Uterus (tissue), 4 donors: ENCODE measurements around the gene PPP1R14D. TPM values are rescaled to one million over a fixed set of nuclear protein-coding genes. Genes with fewer than 3 reads are reported as not detected.

ENCODE experiments used
- DNase-seq, 2 donors: peaks; one replicate each; pipeline ENCODE4 v3.0.0-alpha.2; 2019 to 2020
- H3K27ac ChIP-seq, 2 donors: fragments of 200-600 bp; sonication (generic); 1 replicate in 1 of 2; 2 replicates in 1 of 2; pipeline ENCODE4 v1.5.1; 2016 to 2018
- H3K27me3 ChIP-seq, 2 donors: fragments of 200-600 bp; sonication (generic); one replicate each; pipeline ENCODE4 v1.5.1; 2018 to 2019; ENCODE audit warnings: control low read depth in 1 of 2
- H3K36me3 ChIP-seq, 2 donors: fragments of 200-600 bp; sonication (generic); one replicate each; pipeline ENCODE4 v1.5.1; 2019; ENCODE audit warnings: control low read depth in 1 of 2
- H3K4me1 ChIP-seq, 2 donors: fragments of 200-600 bp; sonication (generic); one replicate each; pipeline ENCODE4 v1.5.1; 2018 to 2019; ENCODE audit warnings: control low read depth in 1 of 2
- H3K4me3 ChIP-seq, 2 donors: fragments of 200-600 bp; sonication (generic); 1 replicate in 1 of 2; 2 replicates in 1 of 2; pipeline ENCODE4 v1.5.1; 2018 to 2019; ENCODE audit warnings: mild to moderate bottlenecking in 1 of 2
- H3K9me3 ChIP-seq, 2 donors: fragments of 200-600 bp; sonication (generic); one replicate each; pipeline ENCODE4 v1.5.1; 2019; ENCODE audit warnings: control low read depth in 1 of 2
- POLR2A ChIP-seq, 2 donors: fragments of 450-650 bp; IDR thresholded peaks; one replicate each; pipeline ENCODE4 v1.6.1; 2016; ENCODE audit warnings: antibody characterized with exemption in 2 of 2, mild to moderate bottlenecking in 1 of 2, moderate library complexity in 1 of 2
- intact Hi-C: fragments of 100-400 bp; cut with DNase I; formaldehyde crosslinking; loops from one replicate; pipeline ENCODE4 v1.15.1; 2023; ENCODE audit warnings: low total_unique reads
- total RNA-seq, 4 donors: library from RNA; depleted of rRNA in 3 of 4; stranded (reverse); fragments of >200 nt in 3 of 4; gene quantifications; one replicate each; pipeline versions ENCODE4 v1.1.0 to v1.2.4, GENCODE V29; 2014 to 2023
- TF ChIP-seq, protein P1 (sequence below), 4 experiments: fragments of 200-600 bp in 2 of 4; fragments of 450-650 bp in 2 of 4; sonication (generic) in 2 of 4; IDR thresholded peaks; one replicate each; pipeline ENCODE4 v1.5.1; 2016 to 2019; ENCODE audit warnings: antibody characterized with exemption in 4 of 4, mild to moderate bottlenecking in 2 of 4, moderate library complexity in 1 of 4
- donor health status: DM: yes; HTN: yes; CAD: no.

PPP1R14D gene
- total RNA-seq, 4 donors from 2014 or later: not detected

- Histone ChIP-seq H3K4me1 (no peaks in the 10 kb centered on the region), H3K27ac (no peak overlapping the region), H3K27me3 (no peaks in the 10 kb centered on the region), H3K9me3 (no peaks in the 10 kb centered on the region), H3K36me3 (no peaks in the 10 kb centered on the region), H3K4me3 (no peak overlapping the region)
- intact Hi-C loops: no loop called here
- TF ChIP-seq, protein P1, sequence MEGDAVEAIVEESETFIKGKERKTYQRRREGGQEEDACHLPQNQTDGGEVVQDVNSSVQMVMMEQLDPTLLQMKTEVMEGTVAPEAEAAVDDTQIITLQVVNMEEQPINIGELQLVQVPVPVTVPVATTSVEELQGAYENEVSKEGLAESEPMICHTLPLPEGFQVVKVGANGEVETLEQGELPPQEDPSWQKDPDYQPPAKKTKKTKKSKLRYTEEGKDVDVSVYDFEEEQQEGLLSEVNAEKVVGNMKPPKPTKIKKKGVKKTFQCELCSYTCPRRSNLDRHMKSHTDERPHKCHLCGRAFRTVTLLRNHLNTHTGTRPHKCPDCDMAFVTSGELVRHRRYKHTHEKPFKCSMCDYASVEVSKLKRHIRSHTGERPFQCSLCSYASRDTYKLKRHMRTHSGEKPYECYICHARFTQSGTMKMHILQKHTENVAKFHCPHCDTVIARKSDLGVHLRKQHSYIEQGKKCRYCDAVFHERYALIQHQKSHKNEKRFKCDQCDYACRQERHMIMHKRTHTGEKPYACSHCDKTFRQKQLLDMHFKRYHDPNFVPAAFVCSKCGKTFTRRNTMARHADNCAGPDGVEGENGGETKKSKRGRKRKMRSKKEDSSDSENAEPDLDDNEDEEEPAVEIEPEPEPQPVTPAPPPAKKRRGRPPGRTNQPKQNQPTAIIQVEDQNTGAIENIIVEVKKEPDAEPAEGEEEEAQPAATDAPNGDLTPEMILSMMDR (IDR thresholded peaks at IDR 0.05): no peak
- no peak for TF ChIP-seq POLR2A (IDR thresholded peaks at IDR 0.05)
- no peak for DNase-seq
Observed at GRCh38 chr15:40785164-40785563, 43.3 kb downstream of the PPP1R14D start.

GRCh38 chr15:40782609-40783227 lies 45.8 kb downstream of the PPP1R14D start:
- Histone ChIP-seq H3K36me3 (no peaks in the 10 kb centered on the region), H3K9me3 (no peaks in the 10 kb centered on the region), H3K27ac (no peak overlapping the region), H3K27me3 (no peaks in the 10 kb centered on the region), H3K4me1 (no peaks in the 10 kb centered on the region), H3K4me3 (no peak overlapping the region)
- intact Hi-C loops: no loop called here
- TF ChIP-seq, protein P1 (IDR thresholded peaks at IDR 0.05): peak in 2 of 4 experiments; percentile 46 to 56
- no peak for TF ChIP-seq POLR2A (IDR thresholded peaks at IDR 0.05)
- DNase-seq: peak in 1 of 2 donors; percentile 24

DNA sequence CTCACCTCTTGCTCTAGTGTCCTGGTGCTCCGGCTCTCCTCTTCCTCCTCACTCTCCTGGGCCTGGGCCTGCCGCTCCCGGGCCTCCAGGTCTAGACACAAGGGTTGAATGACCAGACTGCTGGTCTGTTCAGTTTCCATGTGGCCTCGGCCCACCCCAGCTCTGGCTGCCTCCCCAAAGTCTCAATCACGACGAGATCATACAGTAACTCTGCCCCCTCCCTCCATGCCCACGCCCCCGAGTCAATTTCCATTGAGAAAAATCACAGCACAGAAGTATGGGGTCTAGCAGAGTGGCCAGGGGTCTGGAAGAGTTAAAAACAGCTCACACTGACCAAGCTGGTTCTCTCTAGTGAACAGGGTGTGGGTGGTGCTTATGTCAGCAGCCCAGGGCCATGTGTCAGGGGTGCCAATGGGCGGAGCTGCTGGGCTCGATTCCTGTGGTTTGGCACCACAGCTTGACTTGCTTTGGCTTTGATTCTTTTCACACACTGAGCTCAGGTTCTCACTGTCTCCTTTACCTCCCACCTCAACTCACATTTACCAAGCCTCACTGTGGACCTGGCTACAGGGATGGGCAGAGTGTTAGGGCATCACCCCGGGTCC lies 51.9 kb downstream of the PPP1R14D start:
- no peak for TF ChIP-seq POLR2A (IDR thresholded peaks at IDR 0.05)
- TF ChIP-seq, protein P1 (IDR thresholded peaks at IDR 0.05): no peak
- H3K27me3 ChIP-seq: no peaks in the 10 kb centered on the region
- H3K4me1 ChIP-seq: no peaks in the 10 kb centered on the region
- DNase-seq: no peak
- H3K36me3 ChIP-seq: no peaks in the 10 kb centered on the region
- H3K27ac ChIP-seq: no peak overlapping the region
- intact Hi-C loops: no loop called here
- H3K4me3 ChIP-seq: no peak overlapping the region
- no peaks in the 10 kb centered on the region for H3K9me3 ChIP-seq

DNA sequence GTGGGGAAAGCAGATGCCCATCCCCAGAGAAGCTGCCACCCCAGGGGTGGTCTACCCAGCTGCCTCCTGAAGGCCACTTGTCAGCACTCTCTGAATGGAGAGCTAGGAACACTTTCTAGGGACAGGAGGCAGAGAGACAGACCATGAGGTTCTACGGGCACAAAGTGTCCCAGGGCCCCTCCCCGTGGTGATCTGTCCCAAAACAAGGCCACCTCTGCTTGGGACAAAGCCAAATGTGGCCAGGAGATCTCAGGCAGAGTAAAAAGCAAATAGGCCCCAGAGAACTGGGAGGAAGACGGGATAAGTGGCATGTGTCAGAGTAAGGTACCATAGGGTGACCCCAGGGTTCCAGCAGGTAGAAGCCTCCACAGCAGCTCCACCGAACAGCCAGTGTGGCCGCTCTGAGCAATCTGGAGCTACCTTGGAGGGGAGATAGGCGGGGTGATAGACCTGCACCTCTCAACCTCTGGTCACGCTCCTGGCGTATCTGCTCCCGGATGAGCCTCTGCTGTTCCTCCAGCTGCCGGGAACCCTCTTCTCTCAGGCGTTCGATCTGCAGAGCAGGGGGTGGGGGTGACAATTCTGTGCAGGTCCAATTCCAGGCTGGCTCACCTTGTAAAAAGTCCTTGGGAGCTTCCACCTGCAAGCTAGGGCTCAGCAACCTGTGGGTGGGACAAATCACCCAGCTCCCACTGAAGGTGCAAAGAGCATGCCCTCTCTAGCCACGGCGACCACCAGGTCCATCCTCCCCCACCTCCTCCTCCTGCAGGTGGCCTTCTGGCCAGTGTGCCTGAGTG lies 52.6 kb downstream of the PPP1R14D start:
- Histone ChIP-seq H3K9me3 (no peaks in the 10 kb centered on the region), H3K36me3 (no peaks in the 10 kb centered on the region), H3K27me3 (no peaks in the 10 kb centered on the region), H3K4me1 (no peaks in the 10 kb centered on the region), H3K4me3 (no peak overlapping the region), H3K27ac (no peak overlapping the region)
- no peak for TF ChIP-seq POLR2A (IDR thresholded peaks at IDR 0.05)
- TF ChIP-seq, protein P1 (IDR thresholded peaks at IDR 0.05): no peak
- intact Hi-C loops: no loop called here
- no peak for DNase-seq

- no peak for TF ChIP-seq POLR2A (IDR thresholded peaks at IDR 0.05)
- TF ChIP-seq, protein P1 (IDR thresholded peaks at IDR 0.05): no peak
- intact Hi-C loops: no loop called here
- Histone ChIP-seq H3K36me3 (no peaks in the 10 kb centered on the region), H3K27ac (no peak overlapping the region), H3K9me3 (no peaks in the 10 kb centered on the region), H3K4me1 (no peaks in the 10 kb centered on the region), H3K4me3 (no peak overlapping the region), H3K27me3 (no peaks in the 10 kb centered on the region)
- no peak for DNase-seq
Observed at GRCh38 chr15:40775007-40775406, 53.5 kb downstream of the PPP1R14D start.
